Lower leg skin (tissue), 3 donors: ENCODE measurements around the gene ZNF83.

Experiments used
- POLR2A ChIP-seq, 2 donors: fragments of 450-650 bp; IDR thresholded peaks; one replicate each; pipeline ENCODE4 v1.6.1; 2016 to 2017; ENCODE audit warnings: antibody characterized with exemption in 2 of 2, mild to moderate bottlenecking in 1 of 2, moderate library complexity in 1 of 2
- TF ChIP-seq, protein P1 (sequence below), 3 donors: fragments of 450-650 bp; IDR thresholded peaks; one replicate each; pipeline ENCODE4 v1.5.1; 2016; ENCODE audit warnings: antibody characterized with exemption in 3 of 3, mild to moderate bottlenecking in 3 of 3, moderate library complexity in 2 of 3

DNA sequence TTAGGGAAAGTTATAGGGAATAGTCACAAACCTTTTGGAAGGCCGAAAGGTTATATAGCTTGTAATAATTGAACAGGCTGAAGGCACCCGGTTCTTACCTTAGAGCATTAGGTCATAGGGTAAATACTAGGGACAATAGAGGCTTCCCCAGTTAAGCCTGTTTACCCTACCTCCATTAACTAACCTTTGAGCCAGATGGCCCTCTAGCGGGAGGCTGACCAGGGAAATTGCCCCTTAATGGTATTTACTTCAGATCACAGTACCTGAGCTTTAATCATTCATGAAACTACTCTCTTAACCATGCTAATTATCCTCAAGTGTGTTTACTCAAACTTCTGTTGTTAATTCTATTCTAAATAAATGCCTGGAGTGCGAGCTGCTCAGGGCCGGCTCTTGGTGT, 20.4 kb upstream of the ZNF83 start:
- TF ChIP-seq, protein P1, sequence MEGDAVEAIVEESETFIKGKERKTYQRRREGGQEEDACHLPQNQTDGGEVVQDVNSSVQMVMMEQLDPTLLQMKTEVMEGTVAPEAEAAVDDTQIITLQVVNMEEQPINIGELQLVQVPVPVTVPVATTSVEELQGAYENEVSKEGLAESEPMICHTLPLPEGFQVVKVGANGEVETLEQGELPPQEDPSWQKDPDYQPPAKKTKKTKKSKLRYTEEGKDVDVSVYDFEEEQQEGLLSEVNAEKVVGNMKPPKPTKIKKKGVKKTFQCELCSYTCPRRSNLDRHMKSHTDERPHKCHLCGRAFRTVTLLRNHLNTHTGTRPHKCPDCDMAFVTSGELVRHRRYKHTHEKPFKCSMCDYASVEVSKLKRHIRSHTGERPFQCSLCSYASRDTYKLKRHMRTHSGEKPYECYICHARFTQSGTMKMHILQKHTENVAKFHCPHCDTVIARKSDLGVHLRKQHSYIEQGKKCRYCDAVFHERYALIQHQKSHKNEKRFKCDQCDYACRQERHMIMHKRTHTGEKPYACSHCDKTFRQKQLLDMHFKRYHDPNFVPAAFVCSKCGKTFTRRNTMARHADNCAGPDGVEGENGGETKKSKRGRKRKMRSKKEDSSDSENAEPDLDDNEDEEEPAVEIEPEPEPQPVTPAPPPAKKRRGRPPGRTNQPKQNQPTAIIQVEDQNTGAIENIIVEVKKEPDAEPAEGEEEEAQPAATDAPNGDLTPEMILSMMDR (IDR thresholded peaks at IDR 0.05) = no peak
- TF ChIP-seq POLR2A (IDR thresholded peaks at IDR 0.05) = no peak
